SU-DHL-6 (cell line): ENCODE results near the gene DNMT3A.
A peak's percentile ranks its signal among the peaks of the same experiment; 100 is the strongest.

Experiments used
- H2AFZ ChIP-seq: fragments of 200-600 bp; sonication (generic); 2 replicates; pipeline ENCODE4 v1.6.1; 2014; ENCODE audit warnings: low read depth, mild to moderate bottlenecking, moderate library complexity, mixed read lengths, antibody characterized with exemption, low read length; ENCODE audit not compliant: severe bottlenecking
- H3F3A ChIP-seq: fragments of 200-600 bp; shearing (Covaris generic); 2 replicates; pipeline ENCODE4 v1.6.0; 2016; ENCODE audit warnings: antibody characterized with exemption, mild to moderate bottlenecking; ENCODE audit not compliant: insufficient read depth
- H3K27ac ChIP-seq: fragments of 200-600 bp; sonication (generic); 2 replicates; pipeline ENCODE4 v1.5.1; 2016; ENCODE audit warnings: low read depth, mild to moderate bottlenecking, low read length, moderate library complexity, mixed read lengths
- H3K27me3 ChIP-seq: fragments of 200-600 bp; sonication (generic), shearing (Covaris generic); 2 replicates; pipeline ENCODE4 v1.6.0; 2014; ENCODE audit warnings: mild to moderate bottlenecking, low read length
- H3K36me3 ChIP-seq: fragments of 200-600 bp; sonication (generic); 2 replicates; pipeline ENCODE4 v1.6.1; 2014; ENCODE audit warnings: mild to moderate bottlenecking, low read length, mixed read lengths
- H3K4me2 ChIP-seq: fragments of 300-600, 200-600 bp; shearing (Covaris generic), sonication (generic); 2 replicates; pipeline ENCODE4 v1.6.0; 2014; ENCODE audit warnings: low read length, low read depth, mild to moderate bottlenecking; ENCODE audit not compliant: poor library complexity, severe bottlenecking
- H3K4me3 ChIP-seq: fragments of 200-600 bp; sonication (generic); 2 replicates; pipeline ENCODE4 v1.5.1; 2014; ENCODE audit warnings: antibody characterized with exemption, low read length, mild to moderate bottlenecking, mixed read lengths; ENCODE audit not compliant: insufficient read depth, poor library complexity, severe bottlenecking
- H3K79me2 ChIP-seq: fragments of 200-600 bp; sonication (generic); 2 replicates; pipeline ENCODE4 v1.6.1; 2014; ENCODE audit warnings: mild to moderate bottlenecking, low read length, moderate library complexity; ENCODE audit not compliant: insufficient read depth
- H3K9ac ChIP-seq: fragments of 200-600 bp; sonication (generic); 2 replicates; pipeline ENCODE4 v1.7.0; 2014; ENCODE audit warnings: mild to moderate bottlenecking, low read length
- H3K9me2 ChIP-seq: fragments of 200-600 bp; sonication (generic); replicated peaks from 2 replicates; pipeline ENCODE4 v1.6.1; 2014; ENCODE audit warnings: low read length; ENCODE audit not compliant: insufficient read depth
- H3K9me3 ChIP-seq: fragments of 200-600 bp; sonication (generic); 2 replicates; pipeline ENCODE4 v1.6.1; 2014; ENCODE audit warnings: low read length, mixed read lengths; ENCODE audit not compliant: insufficient read depth
- H4K20me1 ChIP-seq: fragments of 200-600 bp; sonication (generic); 2 replicates; pipeline ENCODE4 v1.6.1; 2014; ENCODE audit warnings: low read depth, mild to moderate bottlenecking, antibody characterized with exemption, low read length, moderate library complexity, mixed read lengths
- CTCF ChIP-seq: fragments of 200-600 bp; sonication (generic); IDR thresholded peaks from one replicate; pipeline ENCODE4 v1.5.1; 2017; ENCODE audit warnings: antibody characterized with exemption, mild to moderate bottlenecking, low read length, moderate library complexity; ENCODE audit not compliant: insufficient read depth, poor library complexity, severe bottlenecking
- EZH2phosphoT487 ChIP-seq: fragments of 200-600 bp; sonication (generic), shearing (Covaris generic); conservative IDR thresholded peaks from 2 replicates; pipeline ENCODE4 v1.6.1; 2018; ENCODE audit warnings: mild to moderate bottlenecking, antibody characterized with exemption, low read length, moderate library complexity, mixed read lengths

Gene DNMT3A

GRCh38 chr2:25229279-25230197 lies 112.2 kb downstream of the DNMT3A start:
- no peak overlapping the region for H3K27ac ChIP-seq
- H3K36me3 ChIP-seq, result no peaks in the 10 kb centered on the region
- H3K4me3 ChIP-seq, result no peak overlapping the region
- no peak overlapping the region for H3K4me2 ChIP-seq
- TF ChIP-seq EZH2phosphoT487 (no peak), CTCF (no peak)
- no peaks in the 10 kb centered on the region for H3K9me2 ChIP-seq
- no peaks in the 10 kb centered on the region for H3F3A ChIP-seq
- no peaks in the 10 kb centered on the region for H3K9me3 ChIP-seq
- no peak overlapping the region for H2AFZ ChIP-seq
- H3K27me3 ChIP-seq, result no peaks in the 10 kb centered on the region
- no peaks in the 10 kb centered on the region for H4K20me1 ChIP-seq
- no peaks in the 10 kb centered on the region for H3K79me2 ChIP-seq
- H3K9ac ChIP-seq, result no peak overlapping the region

GRCh38 chr2:25228848-25229278 lies 112.9 kb downstream of the DNMT3A start:
- H3K9me2 ChIP-seq, result no peaks in the 10 kb centered on the region
- no peak overlapping the region for H2AFZ ChIP-seq
- no peaks in the 10 kb centered on the region for H3K79me2 ChIP-seq
- no peaks in the 10 kb centered on the region for H3K9me3 ChIP-seq
- H3K27me3 ChIP-seq, result no peaks in the 10 kb centered on the region
- no peaks in the 10 kb centered on the region for H3K36me3 ChIP-seq
- H3K4me2 ChIP-seq, result no peak overlapping the region
- no peak overlapping the region for H3K4me3 ChIP-seq
- no peaks in the 10 kb centered on the region for H3F3A ChIP-seq
- no peak overlapping the region for H3K9ac ChIP-seq
- no peaks in the 10 kb centered on the region for H4K20me1 ChIP-seq
- no peak overlapping the region for H3K27ac ChIP-seq
- no peak for TF ChIP-seq EZH2phosphoT487
- peak; percentile 33 for TF ChIP-seq CTCF

- no peak overlapping the region for H3K4me3 ChIP-seq
- H3F3A ChIP-seq, result no peaks in the 10 kb centered on the region
- no peak overlapping the region for H2AFZ ChIP-seq
- H3K36me3 ChIP-seq, result no peaks in the 10 kb centered on the region
- no peaks in the 10 kb centered on the region for H4K20me1 ChIP-seq
- no peak overlapping the region for H3K27ac ChIP-seq
- H3K4me2 ChIP-seq, result no peak overlapping the region
- H3K27me3 ChIP-seq, result no peaks in the 10 kb centered on the region
- H3K9ac ChIP-seq, result no peak overlapping the region
- no peak for TF ChIP-seq CTCF
- no peaks in the 10 kb centered on the region for H3K9me2 ChIP-seq
- no peaks in the 10 kb centered on the region for H3K9me3 ChIP-seq
- no peaks in the 10 kb centered on the region for H3K79me2 ChIP-seq
These were observed 114.1 kb downstream of the DNMT3A start for GRCh38 chr2:25227576-25227975.
